ENCODE measurements around the gene LSM14B. TPM values are rescaled to one million over a fixed set of nuclear protein-coding genes. Genes with fewer than 3 reads are reported as not detected.

LSM14B gene
- total RNA-seq, 1 donor from 2014 or later: 81.1 TPM

DNA sequence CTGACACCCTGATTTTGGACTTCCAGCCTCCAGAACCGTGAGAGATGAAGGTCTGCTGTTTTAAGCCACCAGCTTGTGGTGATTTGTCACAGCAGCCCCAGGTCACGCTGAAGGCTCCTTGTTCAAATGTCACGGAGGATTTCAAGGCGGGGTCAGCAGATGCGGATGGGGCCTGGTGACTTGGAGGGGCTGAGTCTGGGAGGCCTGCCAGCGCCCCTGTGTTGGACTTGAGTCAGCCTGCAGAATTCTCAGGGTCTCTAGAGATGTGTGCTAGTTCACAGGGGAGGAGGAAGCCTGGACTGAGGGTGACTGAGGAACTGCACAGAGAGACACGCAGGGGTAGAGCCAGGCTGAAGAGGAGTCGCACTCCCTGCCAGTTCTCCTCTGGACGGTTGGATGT, 37.1 kb upstream of the LSM14B start:
- no peaks in the 10 kb centered on the region for H3K9me3 Mint-ChIP-seq (ENCODE audit: low read depth)
- peaks cover 7% of the 10 kb centered on the region for H3K27me3 Mint-ChIP-seq
- TF ChIP-seq, protein P1, sequence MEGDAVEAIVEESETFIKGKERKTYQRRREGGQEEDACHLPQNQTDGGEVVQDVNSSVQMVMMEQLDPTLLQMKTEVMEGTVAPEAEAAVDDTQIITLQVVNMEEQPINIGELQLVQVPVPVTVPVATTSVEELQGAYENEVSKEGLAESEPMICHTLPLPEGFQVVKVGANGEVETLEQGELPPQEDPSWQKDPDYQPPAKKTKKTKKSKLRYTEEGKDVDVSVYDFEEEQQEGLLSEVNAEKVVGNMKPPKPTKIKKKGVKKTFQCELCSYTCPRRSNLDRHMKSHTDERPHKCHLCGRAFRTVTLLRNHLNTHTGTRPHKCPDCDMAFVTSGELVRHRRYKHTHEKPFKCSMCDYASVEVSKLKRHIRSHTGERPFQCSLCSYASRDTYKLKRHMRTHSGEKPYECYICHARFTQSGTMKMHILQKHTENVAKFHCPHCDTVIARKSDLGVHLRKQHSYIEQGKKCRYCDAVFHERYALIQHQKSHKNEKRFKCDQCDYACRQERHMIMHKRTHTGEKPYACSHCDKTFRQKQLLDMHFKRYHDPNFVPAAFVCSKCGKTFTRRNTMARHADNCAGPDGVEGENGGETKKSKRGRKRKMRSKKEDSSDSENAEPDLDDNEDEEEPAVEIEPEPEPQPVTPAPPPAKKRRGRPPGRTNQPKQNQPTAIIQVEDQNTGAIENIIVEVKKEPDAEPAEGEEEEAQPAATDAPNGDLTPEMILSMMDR (IDR thresholded peaks at IDR 0.05; ENCODE audit: unreplicated experiment): no peak

DNA sequence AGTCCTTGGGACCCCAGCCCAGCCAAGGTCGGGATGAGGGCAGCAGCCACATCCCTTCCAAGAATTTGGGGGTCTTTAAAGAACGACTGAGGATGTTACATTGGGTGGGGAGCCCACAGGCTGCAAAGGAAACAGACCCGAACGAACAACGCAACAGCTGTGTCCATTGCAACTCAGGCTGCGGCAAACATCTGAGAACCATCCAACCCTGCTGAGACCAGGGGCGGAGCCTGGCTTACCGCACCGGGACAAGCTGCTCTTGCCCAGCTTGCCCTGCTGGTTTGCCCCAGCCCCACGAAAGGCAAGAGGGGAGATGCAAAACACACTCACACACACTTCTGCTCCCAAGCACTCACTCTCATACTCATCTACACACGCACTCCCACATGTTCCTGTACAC, 35.0 kb upstream of the LSM14B start:
- Mint-ChIP-seq H3K4me3 (ENCODE audit: low read depth) (no peak overlapping the region), H3K36me3 (ENCODE audit: insufficient read depth) (no peaks in the 10 kb centered on the region), H3K9me3 (ENCODE audit: low read depth) (no peaks in the 10 kb centered on the region), H3K27me3 (peaks cover 2% of the 10 kb centered on the region), H3K4me1 (ENCODE audit: low read depth) (no peaks in the 10 kb centered on the region), H3K27ac (no peak overlapping the region)
- DNase-seq (ENCODE audit: low spot score, unreplicated experiment): no peak
- TF ChIP-seq, protein P1 (IDR thresholded peaks at IDR 0.05; ENCODE audit: unreplicated experiment): no peak

More for the DNA sequence above, 37.1 kb upstream of the LSM14B start:
- Mint-ChIP-seq H3K4me3 (ENCODE audit: low read depth) (no peak overlapping the region), H3K36me3 (ENCODE audit: insufficient read depth) (no peaks in the 10 kb centered on the region), H3K4me1 (ENCODE audit: low read depth) (no peaks in the 10 kb centered on the region), H3K27ac (no peak overlapping the region)
- DNase-seq (ENCODE audit: low spot score, unreplicated experiment): no peak

DNA sequence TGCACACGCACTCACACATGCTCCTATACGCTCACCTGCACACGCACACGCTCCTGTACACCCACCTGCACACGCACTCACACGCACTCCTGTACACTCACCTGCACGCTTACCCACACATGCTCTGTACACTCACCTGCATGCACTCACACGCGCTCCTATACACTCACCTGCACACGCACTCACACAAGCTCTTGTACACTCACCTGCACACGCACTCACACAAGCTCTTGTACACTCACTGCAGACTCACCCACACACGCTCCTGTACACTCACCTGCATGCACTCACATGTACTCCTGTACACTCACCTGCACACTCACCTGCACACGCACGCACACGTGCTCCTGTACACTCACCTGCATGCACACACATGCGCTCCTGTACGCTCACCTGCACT, 34.6 kb upstream of the LSM14B start:
- Mint-ChIP-seq H3K9me3 (ENCODE audit: low read depth) (no peaks in the 10 kb centered on the region), H3K4me1 (ENCODE audit: low read depth) (no peaks in the 10 kb centered on the region), H3K27me3 (peaks cover 2% of the 10 kb centered on the region), H3K36me3 (ENCODE audit: insufficient read depth) (no peaks in the 10 kb centered on the region), H3K4me3 (ENCODE audit: low read depth) (no peak overlapping the region), H3K27ac (no peak overlapping the region)
- DNase-seq (ENCODE audit: low spot score, unreplicated experiment): no peak
- TF ChIP-seq, protein P1 (IDR thresholded peaks at IDR 0.05; ENCODE audit: unreplicated experiment): no peak

DNA sequence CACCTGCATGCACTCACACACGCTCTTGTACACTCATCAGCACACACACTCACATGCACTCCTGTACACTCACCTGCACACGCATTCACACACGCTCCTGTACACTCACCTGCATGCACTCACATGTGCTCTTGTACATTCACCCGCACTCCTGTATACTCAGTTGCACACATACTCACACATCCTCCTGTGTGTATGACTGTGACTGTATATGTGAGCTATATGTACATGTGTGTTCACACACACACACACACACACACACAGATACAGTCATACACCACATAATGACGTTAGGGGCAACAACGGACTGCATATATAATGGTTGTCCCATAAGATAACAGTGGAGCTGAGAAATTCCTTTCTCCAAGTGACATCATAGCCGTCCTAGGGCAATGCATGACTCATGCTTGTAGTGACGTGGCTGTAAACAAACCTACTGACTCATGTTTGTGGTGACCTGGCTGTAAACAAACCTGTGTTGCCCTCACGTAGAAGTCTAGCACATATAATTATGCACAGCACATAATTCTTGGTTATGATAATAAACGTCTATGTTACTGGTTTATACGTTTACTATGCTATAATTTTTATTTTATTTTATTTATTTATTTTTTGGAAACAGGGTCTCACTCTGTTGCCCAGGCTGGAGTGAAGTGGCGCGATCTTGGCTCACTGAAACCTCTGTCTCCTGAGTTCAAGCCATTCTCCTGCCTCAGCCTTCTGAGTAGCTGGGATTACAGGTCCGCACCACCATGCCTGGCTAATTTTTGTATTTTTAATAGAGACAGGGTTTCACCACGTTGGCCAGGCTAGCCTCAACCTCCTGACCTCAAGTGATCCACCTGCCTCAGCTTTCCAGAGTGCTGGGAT, 33.8 kb upstream of the LSM14B start:
- no peaks in the 10 kb centered on the region for H3K9me3 Mint-ChIP-seq (ENCODE audit: low read depth)
- DNase-seq (ENCODE audit: low spot score, unreplicated experiment): no peak
- no peaks in the 10 kb centered on the region for H3K36me3 Mint-ChIP-seq (ENCODE audit: insufficient read depth)
- no peaks in the 10 kb centered on the region for H3K4me1 Mint-ChIP-seq (ENCODE audit: low read depth)
- H3K27me3 Mint-ChIP-seq: no peaks in the 10 kb centered on the region
- TF ChIP-seq, protein P1 (IDR thresholded peaks at IDR 0.05; ENCODE audit: unreplicated experiment): no peak
- no peak overlapping the region for H3K4me3 Mint-ChIP-seq (ENCODE audit: low read depth)
- H3K27ac Mint-ChIP-seq: no peak overlapping the region

DNA sequence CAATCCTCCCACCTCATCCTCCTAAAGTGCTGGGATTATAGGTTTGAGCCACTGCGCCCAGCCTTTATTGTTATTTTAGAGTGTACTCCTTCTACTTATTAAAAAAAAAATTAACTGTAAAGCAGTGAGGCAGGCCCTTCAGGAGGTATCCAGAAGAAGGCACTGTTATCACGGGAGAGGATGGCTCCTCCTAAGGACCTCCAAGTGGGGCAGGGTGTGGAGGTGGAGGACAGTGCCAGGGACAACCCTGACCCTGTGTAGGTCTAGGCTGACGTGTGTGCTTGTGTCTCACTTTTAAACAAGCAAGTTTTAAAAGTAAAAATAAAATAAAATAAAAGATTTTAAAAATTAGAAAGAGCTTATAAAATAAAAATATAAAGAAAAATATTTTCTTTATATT, 32.9 kb upstream of the LSM14B start:
- DNase-seq (ENCODE audit: low spot score, unreplicated experiment): no peak
- no peak overlapping the region for H3K27ac Mint-ChIP-seq
- H3K4me3 Mint-ChIP-seq (ENCODE audit: low read depth): no peak overlapping the region
- H3K4me1 Mint-ChIP-seq (ENCODE audit: low read depth): no peaks in the 10 kb centered on the region
- no peaks in the 10 kb centered on the region for H3K9me3 Mint-ChIP-seq (ENCODE audit: low read depth)
- H3K36me3 Mint-ChIP-seq (ENCODE audit: insufficient read depth): no peaks in the 10 kb centered on the region
- no peaks in the 10 kb centered on the region for H3K27me3 Mint-ChIP-seq
- TF ChIP-seq, protein P1 (IDR thresholded peaks at IDR 0.05; ENCODE audit: unreplicated experiment): no peak
